GM20431 (cell line): Measurements from ENCODE around the gene CT45A10.
"Not testable (repeated sequence)": the region's sequence is repeated elsewhere in the genome, so short reads cannot be mapped to it uniquely, and the experiment has no call there.

Experiments used
- in situ Hi-C: fragments of 300-500 bp; cut with MseI, MboI; formaldehyde crosslinking; loops from one replicate; pipeline ENCODE4 v1.15.0; 2020; ENCODE audit warnings: low sequenced_read_pairs; ENCODE audit not compliant: unreplicated experiment

Gene CT45A10, protein sequence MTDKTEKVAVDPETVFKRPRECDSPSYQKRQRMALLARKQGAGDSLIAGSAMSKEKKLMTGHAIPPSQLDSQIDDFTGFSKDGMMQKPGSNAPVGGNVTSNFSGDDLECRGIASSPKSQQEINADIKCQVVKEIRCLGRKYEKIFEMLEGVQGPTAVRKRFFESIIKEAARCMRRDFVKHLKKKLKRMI

DNA sequence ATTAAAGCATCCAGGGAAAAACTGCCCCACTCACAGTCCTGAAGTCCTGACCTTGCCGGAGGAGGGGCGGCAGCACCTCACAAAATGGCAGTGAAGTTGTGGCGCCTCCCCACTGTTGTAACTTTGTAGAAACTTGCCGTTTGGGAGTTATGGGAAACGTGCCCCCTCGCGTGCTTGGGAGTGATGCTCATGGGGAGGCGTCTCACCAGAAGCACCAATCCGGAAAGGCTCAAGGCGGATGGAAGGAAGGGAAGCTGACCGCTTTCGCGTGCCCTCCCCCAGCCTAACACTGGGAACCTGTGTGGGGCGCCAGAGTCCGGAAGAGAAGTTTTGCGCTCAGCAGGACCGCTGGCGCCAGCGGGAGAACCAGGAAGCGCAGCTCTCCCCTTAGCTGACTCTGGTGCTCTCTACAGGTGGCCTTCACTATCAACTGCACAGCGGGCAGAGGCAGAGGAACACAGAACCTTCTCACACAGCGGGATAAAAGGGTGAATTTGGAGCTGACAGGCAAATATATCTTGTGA is at the start of gene CT45A10, which contains the start of gene SAGE1:
Gene CT45A10, minus strand, starts transcription at position 151 of the 524 bp plus-strand sequence. CDS start 8,100 bp downstream, outside the sequence.
Gene SAGE1, plus strand, starts transcription at position 423 of the 524 bp plus-strand sequence. CDS start 2,527 bp downstream, outside the sequence.
- in situ Hi-C loops = no loop called here

DNA sequence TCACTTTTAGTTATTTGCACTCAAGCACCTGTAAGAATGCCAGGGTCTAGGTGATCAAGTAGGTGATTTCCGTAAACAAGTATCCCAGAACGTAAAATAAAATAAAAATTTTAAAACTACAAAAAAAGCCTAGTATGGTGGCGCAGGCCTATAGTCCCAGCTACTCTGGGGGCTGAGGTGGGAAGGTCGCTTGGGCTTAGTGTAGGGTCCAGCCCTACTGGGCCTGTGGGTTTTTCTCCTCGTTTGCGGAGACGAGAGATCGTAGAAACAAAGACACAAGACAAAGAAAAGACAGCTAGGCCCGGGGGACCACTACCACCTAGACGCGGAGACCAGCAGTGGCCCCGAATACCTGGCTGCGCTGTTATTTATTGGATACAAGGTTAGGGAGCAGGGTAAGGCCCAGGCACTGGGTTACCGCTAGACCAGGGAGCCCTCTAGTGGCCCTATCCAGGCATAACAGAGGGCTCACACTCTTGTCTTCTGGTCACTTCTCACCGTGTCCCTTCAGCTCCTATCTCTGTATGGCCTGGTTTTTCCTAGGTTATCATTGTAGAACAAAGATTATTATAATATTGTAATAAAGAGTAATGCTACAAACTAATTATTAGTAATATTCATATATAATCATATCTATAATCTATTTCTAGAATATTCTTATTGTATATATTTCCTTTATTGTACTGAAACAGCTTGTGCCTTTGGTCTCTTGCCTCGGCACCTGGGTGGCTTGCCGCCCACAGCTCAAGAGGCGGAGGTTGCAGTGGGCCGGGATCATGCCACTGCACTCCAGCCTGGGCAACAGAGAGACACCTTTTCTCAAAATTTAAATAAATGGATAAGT is 38.6 kb upstream of the CT45A10 start:
- in situ Hi-C loops = no loop called here

DNA sequence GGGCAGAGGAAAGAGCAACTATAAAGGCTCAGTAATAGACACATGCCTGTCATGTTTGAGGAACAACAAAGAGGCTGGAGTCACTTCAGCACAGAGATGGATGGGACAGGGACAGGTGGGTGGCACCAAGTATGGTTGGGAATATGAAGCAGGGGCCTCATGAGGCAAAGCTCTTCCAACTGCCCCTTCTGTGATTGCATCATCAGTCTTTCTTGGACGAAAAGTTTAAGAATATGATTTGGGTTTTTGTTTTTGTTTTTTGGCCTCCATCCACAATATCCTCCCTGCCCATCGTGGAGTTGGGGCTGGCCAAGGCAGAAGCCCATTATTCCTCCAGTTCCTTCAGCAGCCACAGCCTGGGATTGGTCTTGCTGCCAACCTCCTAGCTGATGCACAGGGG is 34.7 kb upstream of the CT45A10 start:
- in situ Hi-C loops = no loop called here

DNA sequence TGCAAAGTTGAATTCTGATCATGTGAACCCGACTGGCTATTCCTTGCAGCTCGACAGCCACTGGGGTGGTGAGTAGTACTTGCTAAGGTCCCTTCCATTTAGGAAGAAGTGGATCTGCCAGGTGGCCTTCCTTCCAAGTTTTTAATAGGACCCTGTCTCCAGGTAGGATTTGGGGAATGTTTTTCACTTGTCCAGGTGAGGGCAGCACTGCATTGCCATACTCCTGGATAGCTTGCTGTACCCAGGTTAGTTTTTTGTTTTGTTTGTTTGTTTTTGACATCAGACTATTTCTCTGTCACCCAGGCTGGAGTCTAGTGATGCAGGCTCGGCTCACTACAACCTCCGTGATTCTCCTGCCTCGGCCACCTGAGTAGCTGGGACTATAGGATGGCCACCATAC is 30.1 kb upstream of the CT45A10 start:
- in situ Hi-C loops = no loop called here

DNA sequence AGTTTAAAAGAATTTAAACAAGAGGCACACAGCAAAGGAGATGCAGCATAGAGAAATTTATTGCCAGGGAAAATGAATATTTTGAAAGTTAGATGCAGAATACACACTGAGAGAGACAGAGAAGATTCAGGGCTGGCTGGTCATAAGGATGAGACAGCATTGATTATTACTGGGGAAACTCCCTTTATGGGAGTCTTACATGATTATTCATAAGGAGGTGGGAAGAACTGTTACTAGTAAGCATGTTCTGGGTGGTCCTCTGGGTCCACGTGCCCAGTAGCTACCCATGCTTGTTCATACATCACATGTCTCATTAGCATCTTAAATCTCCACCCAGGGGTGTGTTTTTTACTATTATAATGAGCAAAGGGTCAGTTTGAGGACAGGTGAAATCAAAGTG is 27.3 kb upstream of the CT45A10 start:
- in situ Hi-C loops = not testable (repeated sequence)

DNA sequence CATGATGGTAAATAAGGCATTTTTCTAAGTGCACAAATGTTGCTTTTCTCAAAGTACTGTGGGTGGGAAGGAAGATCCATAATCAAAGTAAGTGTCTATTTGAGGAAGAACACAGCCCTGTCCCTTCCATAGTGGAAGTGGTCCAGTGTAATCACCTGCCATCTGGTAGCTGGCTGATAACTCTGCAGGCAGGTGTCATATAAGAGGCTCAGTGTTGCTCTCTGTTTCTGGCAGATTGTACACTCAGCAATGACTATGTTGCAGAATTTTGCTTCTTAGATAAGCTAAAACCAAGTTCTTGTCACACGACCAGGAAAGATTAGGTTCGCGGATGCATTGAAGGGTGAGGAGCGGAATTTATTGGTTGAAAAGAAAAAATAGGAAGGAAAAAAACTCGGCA is 21.2 kb upstream of the CT45A10 start:
- in situ Hi-C loops = no loop called here

DNA sequence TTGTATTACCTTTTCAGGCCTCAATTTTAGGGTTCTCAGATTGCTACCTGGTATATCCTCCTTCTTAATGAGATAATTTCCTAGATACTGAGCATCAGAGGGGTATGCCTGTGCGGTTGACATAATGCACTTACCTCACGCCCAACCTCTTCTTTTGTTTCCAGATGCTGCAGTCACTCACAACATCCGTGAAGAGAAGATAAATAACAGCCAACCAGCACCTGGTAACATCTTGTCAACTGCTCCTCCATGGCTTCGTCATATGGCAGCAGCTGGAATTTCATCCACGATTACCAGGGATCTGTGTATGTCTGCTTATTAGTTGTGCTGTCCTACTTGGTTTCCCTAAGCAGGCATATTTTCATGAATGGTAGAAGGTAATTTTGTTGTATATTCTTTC is 17.0 kb upstream of the CT45A10 start:
- in situ Hi-C loops = no loop called here

DNA sequence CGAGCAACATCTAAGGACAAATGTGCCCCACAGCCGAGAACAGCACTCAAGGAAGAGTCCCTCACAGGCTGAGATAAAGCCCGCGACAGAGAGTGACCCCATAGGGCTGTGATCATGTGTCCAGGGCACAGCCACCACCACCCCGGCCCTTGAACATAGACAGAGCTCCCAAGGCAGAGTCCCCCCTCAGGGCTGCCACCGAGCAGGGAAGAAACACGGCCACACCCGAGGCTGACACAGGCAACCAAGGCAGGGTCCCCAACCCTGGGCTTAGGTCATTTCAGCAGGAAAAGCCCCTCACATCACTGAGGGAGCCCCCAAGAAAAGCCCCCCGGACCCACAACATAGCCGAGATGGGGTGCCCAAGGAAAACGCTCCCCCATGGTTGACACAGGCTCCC is 463 bp downstream of the CT45A10 start:
- in situ Hi-C loops = no loop called here

DNA sequence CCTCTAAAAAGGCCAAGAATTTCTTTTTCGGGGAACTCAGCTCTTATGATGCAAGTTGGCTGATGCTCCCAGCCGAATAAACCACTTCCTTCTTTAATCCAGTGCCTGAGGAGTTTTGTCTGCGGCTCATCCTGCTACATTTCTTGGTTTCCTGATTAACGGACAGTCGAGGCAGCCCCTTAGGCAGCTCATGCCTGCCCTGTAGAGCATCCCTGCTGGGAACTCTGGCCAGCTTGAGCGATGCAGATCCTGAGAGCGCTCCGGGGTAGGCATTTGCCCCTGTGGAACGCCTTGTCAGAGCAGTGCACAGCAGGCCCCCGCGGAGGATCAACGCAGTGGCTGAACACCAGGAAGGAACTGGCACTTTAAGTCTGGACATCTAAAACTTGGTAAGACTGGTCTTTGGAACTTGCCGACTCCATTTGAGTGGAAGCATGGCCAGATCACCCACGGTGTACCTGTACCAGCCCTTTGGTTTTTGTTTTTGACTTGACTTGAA is 3.1 kb downstream of the CT45A10 start:
- in situ Hi-C loops = no loop called here

DNA sequence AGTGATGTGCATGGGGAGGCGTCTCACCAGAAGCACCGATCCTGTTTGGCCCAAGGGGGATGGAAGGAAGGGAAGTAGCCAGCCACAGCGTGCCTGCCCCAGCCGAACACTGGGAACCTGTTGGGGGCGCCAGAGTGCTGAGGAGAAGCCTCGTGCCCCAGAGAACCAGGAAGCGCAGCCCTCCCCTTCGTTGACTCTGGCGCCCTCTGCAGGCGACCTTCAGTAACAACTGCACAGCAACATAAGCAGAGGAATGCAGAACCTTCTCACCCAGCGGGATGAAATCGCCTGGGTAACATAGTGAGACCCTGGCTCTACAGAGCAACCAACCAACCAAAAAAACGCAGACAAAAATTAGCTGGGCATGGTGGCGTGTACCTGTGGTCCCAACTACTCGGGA is 4.3 kb downstream of the CT45A10 start:
- in situ Hi-C loops = not testable (repeated sequence)

DNA sequence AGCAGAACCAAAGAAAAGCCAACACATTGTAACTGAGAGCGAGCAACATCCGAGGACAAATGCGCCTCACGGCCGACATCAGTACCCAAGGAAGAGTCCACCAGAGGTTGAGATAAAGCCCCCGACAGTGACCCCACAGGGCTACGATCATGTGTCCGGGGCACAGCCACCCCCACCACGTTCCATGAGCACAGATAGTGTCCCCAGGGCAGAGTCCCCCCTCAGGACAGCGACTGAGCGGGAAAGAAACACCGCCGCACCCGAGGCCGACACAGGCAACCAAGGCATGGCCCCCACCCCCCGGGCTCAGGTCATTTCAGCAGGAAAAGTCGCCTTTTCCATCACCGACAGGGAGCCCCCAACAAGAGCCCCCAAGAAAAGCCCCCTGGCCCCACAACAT is 5.0 kb downstream of the CT45A10 start:
- in situ Hi-C loops = not testable (repeated sequence)

DNA sequence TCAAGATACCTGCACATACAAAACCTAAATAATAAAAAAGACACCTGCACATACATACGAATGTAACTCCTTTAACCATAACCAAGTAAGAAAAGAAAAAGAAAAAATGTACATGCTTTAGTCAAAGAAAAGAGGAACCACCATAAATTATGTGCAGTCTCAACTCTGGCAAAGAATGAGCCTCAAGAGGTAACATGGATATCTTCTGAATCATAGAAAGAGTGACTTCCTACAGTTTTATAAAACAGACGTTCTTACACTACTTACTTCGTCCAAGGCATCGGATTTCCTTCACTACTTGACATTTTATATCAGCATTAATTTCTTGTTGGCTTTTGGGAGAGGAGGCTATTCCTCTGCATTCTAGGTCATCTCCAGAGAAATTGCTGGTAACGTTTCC is 10.5 kb downstream of the CT45A10 start:
- in situ Hi-C loops = not testable (repeated sequence)

DNA sequence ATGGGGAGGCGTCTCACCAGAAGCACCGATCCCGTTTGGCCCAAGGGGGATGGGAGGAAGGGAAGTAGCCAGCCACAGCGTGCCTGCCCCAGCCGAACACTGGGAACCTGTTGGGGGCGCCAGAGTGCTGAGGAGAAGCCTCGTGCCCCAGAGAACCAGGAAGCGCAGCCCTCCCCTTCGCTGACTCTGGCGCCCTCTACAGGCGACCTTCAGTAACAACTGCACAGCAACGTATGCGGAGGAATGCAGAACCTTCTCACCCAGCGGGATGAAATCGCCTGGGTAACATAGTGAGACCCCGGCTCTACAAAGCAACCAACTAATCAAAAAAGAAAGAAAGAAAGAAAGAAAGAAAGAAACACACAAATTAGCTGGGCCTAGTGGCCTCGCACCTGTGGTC is 21.5 kb downstream of the CT45A10 start, which contains the start of gene CT45A9:
Gene CT45A9, minus strand, starts transcription at position 101 of the 400 bp plus-strand sequence. CDS start 3,751 bp downstream, outside the sequence.
- in situ Hi-C loops = not testable (repeated sequence)

DNA sequence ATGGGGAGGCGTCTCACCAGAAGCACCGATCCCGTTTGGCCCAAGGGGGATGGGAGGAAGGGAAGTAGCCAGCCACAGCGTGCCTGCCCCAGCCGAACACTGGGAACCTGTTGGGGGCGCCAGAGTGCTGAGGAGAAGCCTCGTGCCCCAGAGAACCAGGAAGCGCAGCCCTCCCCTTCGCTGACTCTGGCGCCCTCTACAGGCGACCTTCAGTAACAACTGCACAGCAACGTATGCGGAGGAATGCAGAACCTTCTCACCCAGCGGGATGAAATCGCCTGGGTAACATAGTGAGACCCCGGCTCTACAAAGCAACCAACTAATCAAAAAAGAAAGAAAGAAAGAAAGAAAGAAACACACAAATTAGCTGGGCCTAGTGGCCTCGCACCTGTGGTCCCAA is 38.8 kb downstream of the CT45A10 start, which contains the start of gene CT45A8:
Gene CT45A8, minus strand, starts transcription at position 101 of the 400 bp plus-strand sequence. CDS start 3,755 bp downstream, outside the sequence.
- in situ Hi-C loops = not testable (repeated sequence)

DNA sequence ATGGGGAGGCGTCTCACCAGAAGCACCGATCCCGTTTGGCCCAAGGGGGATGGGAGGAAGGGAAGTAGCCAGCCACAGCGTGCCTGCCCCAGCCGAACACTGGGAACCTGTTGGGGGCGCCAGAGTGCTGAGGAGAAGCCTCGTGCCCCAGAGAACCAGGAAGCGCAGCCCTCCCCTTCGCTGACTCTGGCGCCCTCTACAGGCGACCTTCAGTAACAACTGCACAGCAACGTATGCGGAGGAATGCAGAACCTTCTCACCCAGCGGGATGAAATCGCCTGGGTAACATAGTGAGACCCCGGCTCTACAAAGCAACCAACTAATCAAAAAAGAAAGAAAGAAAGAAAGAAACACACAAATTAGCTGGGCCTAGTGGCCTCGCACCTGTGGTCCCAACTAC is 56.1 kb downstream of the CT45A10 start, which contains the start of gene CT45A7:
Gene CT45A7, minus strand, starts transcription at position 101 of the 400 bp plus-strand sequence. CDS start 3,747 bp downstream, outside the sequence.
- in situ Hi-C loops = not testable (repeated sequence)
